HepG2 (cell line): ENCODE measurements around the gene LSM2. TPM values are rescaled to one million over a fixed set of nuclear protein-coding genes. Genes with fewer than 3 reads are reported as not detected.
A peak's percentile ranks its signal among the peaks of the same experiment; 100 is the strongest.

Experiments used
- ATAC-seq: fragments of 200-7000 bp; cut with Tn5 transposase; 3 replicates; pipeline ENCODE4 v1.9.1; 2020; ENCODE audit warnings: mild to moderate bottlenecking, moderate library complexity
- BruUV-seq: library from RNA; stranded (reverse); fragments of 400-500 nt; replicated peaks from 2 replicates; lab custom pipeline; 2021; lab: Mats Ljungman, UMichigan
- CTCF ChIA-PET: fragments of 300-600 bp; formaldehyde crosslinking; extraction: SDS; loops from one replicate; lab custom pipeline; 2021; ENCODE audit warnings: low total read pairs, inconsistent platforms, low intra/inter-chr PET ratio; lab: Yijun Ruan, JAX
- POLR2A ChIA-PET: fragments of 350-600 bp; sonication (Branson Sonifier 250); formaldehyde crosslinking; loops from one replicate; lab custom pipeline; 2020; ENCODE audit warnings: antibody characterized with exemption, inconsistent platforms; lab: Yijun Ruan, JAX
- DNase-seq: peaks from one replicate; pipeline ENCODE4 v3.0.0-alpha.2; 2015; ENCODE audit warnings: low spot score
- FAIRE-seq: peaks from 3 replicates; lab custom pipeline; 2011; peaks lifted over from hg19 to GRCh38; lab: Jason Lieb, UNC
- H2AFZ ChIP-seq: one replicate; pipeline ENCODE4 v1.6.1; 2011; ENCODE audit warnings: low read length, inconsistent platforms
- H3K27ac ChIP-seq: fragments of 300-600 bp; 3 replicates; pipeline ENCODE4 v1.8.0; 2011; ENCODE audit warnings: mixed run types, mild to moderate bottlenecking, mixed read lengths, low read length, inconsistent platforms; ENCODE audit not compliant: insufficient read depth; ENCODE audit errors: extremely low read length
- H3K27me3 ChIP-seq, 2 experiments: fragments of 200-600 bp in 1 of 2; 2 replicates in 1 of 2; 3 replicates in 1 of 2; pipeline versions ENCODE4 v1.6.0 to v1.8.0; 2011; ENCODE audit warnings: low read length in 2 of 2, mild to moderate bottlenecking in 2 of 2, moderate library complexity in 2 of 2, inconsistent platforms in 1 of 2; ENCODE audit not compliant: insufficient read depth in 2 of 2, control insufficient read depth in 1 of 2
- H3K36me3 ChIP-seq, 2 experiments: fragments of 200-600 bp in 1 of 2; replicated peaks in 1 of 2; 2 replicates in 1 of 2; 3 replicates in 1 of 2; pipeline versions ENCODE4 v1.5.1 to v1.8.0; 2011; ENCODE audit warnings: low read length in 2 of 2, inconsistent platforms in 1 of 2; ENCODE audit not compliant: insufficient read depth in 2 of 2, control insufficient read depth in 1 of 2
- H3K4me1 ChIP-seq: 2 replicates; pipeline ENCODE4 v1.5.1; 2012; ENCODE audit warnings: low read length, inconsistent platforms; ENCODE audit not compliant: insufficient read depth
- H3K4me2 ChIP-seq: 2 replicates; pipeline ENCODE4 v1.6.0; 2011; ENCODE audit warnings: low read depth, low read length, inconsistent platforms
- H3K4me3 ChIP-seq, 3 experiments: fragments of 200-600 bp in 1 of 3; sonication (generic), shearing (Covaris generic) in 1 of 3; replicated peaks in 1 of 3; 2 replicates each; pipeline ENCODE4 v1.5.1; 2011 to 2016; ENCODE audit warnings: low read length in 3 of 3, inconsistent platforms in 2 of 3, low read depth in 2 of 3, mild to moderate bottlenecking in 2 of 3, control low read depth in 1 of 3, mixed read lengths in 1 of 3; ENCODE audit not compliant: insufficient read depth in 1 of 3
- H3K79me2 ChIP-seq: one replicate; pipeline ENCODE4 v1.6.1; 2011; ENCODE audit warnings: low read length, inconsistent platforms; ENCODE audit not compliant: insufficient read depth
- H3K9ac ChIP-seq: 2 replicates; pipeline ENCODE4 v1.6.0; 2011; ENCODE audit warnings: mild to moderate bottlenecking, low read depth, low read length, inconsistent platforms; ENCODE audit not compliant: insufficient read depth
- H3K9me3 ChIP-seq: 2 replicates; pipeline ENCODE4 v1.5.1; 2012; ENCODE audit warnings: mild to moderate bottlenecking, low read length
- H4K20me1 ChIP-seq: 2 replicates; pipeline ENCODE4 v1.6.0; 2011; ENCODE audit warnings: inconsistent platforms, mild to moderate bottlenecking, low read length, moderate library complexity; ENCODE audit not compliant: insufficient read depth
- CEBPG ChIP-seq: IDR thresholded peaks from 2 replicates; pipeline ENCODE4 v1.6.1; 2016
- DNMT3B ChIP-seq: conservative IDR thresholded peaks from 2 replicates; pipeline ENCODE4 v1.6.1; 2016; ENCODE audit warnings: missing biosample characterization, control low read depth
- E2F5 ChIP-seq: sonication (generic); formaldehyde crosslinking; conservative IDR thresholded peaks from 2 replicates; pipeline ENCODE4 v1.4.0; 2020; ENCODE audit warnings: missing genetic modification reagents
- ETV6 ChIP-seq: sonication (generic); formaldehyde crosslinking; conservative IDR thresholded peaks from 2 replicates; pipeline ENCODE4 v1.4.0; 2020; ENCODE audit warnings: missing genetic modification reagents
- JUND ChIP-seq: sonication (generic); formaldehyde crosslinking; IDR thresholded peaks from 2 replicates; pipeline ENCODE4 v1.8.0; 2022; ENCODE audit warnings: mild to moderate bottlenecking, missing genetic modification reagents
- KDM1A ChIP-seq: IDR thresholded peaks from 2 replicates; pipeline ENCODE4 v1.6.1; 2016; ENCODE audit warnings: missing compliant biosample characterization
- KDM2A ChIP-seq: sonication (generic); formaldehyde crosslinking; IDR thresholded peaks from 2 replicates; pipeline ENCODE4 v1.4.0; 2020; ENCODE audit warnings: low read depth, missing genetic modification reagents, borderline replicate concordance
- KLF6 ChIP-seq: IDR thresholded peaks from 2 replicates; pipeline ENCODE4 v1.8.0; 2016; ENCODE audit warnings: missing biosample characterization, missing genetic modification reagents
- PHF8 ChIP-seq: sonication (generic); formaldehyde crosslinking; IDR thresholded peaks from 2 replicates; pipeline ENCODE4 v1.5.0; 2020; ENCODE audit warnings: missing genetic modification reagents
- PLSCR1 ChIP-seq: sonication (generic); formaldehyde crosslinking; IDR thresholded peaks from 2 replicates; pipeline ENCODE4 v1.5.0; 2020; ENCODE audit warnings: missing genetic modification reagents, mild to moderate bottlenecking, borderline replicate concordance
- RAD21 ChIP-seq: fragments of 450-650 bp; formaldehyde crosslinking; IDR thresholded peaks from 2 replicates; pipeline ENCODE4 v1.5.0; 2020; ENCODE audit warnings: mild to moderate bottlenecking
- RARA ChIP-seq: IDR thresholded peaks from 2 replicates; pipeline ENCODE4 v1.6.1; 2016; ENCODE audit warnings: missing genetic modification reagents, missing compliant biosample characterization
- SMC3 ChIP-seq: IDR thresholded peaks from 2 replicates; pipeline ENCODE4 v1.6.1; 2011; ENCODE audit warnings: low read length, improper control_type of control experiment
- TBX3 ChIP-seq: fragments of 450-650 bp; IDR thresholded peaks from 2 replicates; pipeline ENCODE4 v1.6.1; 2017; ENCODE audit warnings: antibody characterized with exemption, mild to moderate bottlenecking, inconsistent platforms, borderline replicate concordance
- THAP9 ChIP-seq: sonication (generic); formaldehyde crosslinking; IDR thresholded peaks from 2 replicates; pipeline ENCODE4; 2020; ENCODE audit warnings: missing genetic modification reagents, mild to moderate bottlenecking, borderline replicate concordance
- ZBTB25 ChIP-seq: IDR thresholded peaks from 2 replicates; pipeline ENCODE4 v1.6.1; 2018; ENCODE audit warnings: missing genetic modification reagents
- ZNF101 ChIP-seq: sonication (generic); formaldehyde crosslinking; IDR thresholded peaks from 2 replicates; pipeline ENCODE4 v1.4.0; 2020; ENCODE audit warnings: mild to moderate bottlenecking, low read depth, missing genetic modification reagents, borderline replicate concordance
- WGBS: methylation state at CpG from one replicate; pipeline ENCODE4 v1.1.6; 2017; ENCODE audit warnings: low lambda C conversion rate; 5-methylcytosine and 5-hydroxymethylcytosine counted together
- in situ Hi-C: cut with HindIII; loops from 2 replicates; pipeline ENCODE4 v1.10.0; 2017; ENCODE audit warnings: low pct_unique_long_range_greater_than_20kb; ENCODE audit not compliant: extremely low pct_ligation_motif_present
- intact Hi-C: fragments of 100-400 bp; cut with micrococcal nuclease; formaldehyde crosslinking; loops from one replicate; pipeline ENCODE4 v1.10.0; 2022; ENCODE audit not compliant: unreplicated experiment
- polyA plus RNA-seq, 8 experiments: library from polyadenylated mRNA; depleted of rRNA in 3 of 8; stranded (reverse) in 7 of 8; unstranded in 1 of 8; fragments of >200 nt; fragmentation: Illumina TruSeq in 4 of 8; extraction: Trizol in 4 of 8; gene quantifications; 2 replicates each; pipeline versions ENCODE4 v1.2.1 to v1.2.3, GENCODE V29; 2011 to 2016; ENCODE audit warnings: low read depth in 4 of 8, missing spikeins in 1 of 8, mixed read lengths in 1 of 8; ENCODE audit not compliant: insufficient read depth in 1 of 8
- total RNA-seq, 5 experiments: library from RNA; depleted of rRNA; stranded (reverse); fragments of >200 nt; fragmentation: Illumina TruSeq; extraction: Trizol; gene quantifications; 2 replicates each; pipeline ENCODE4 v1.2.3, GENCODE V29; 2016; ENCODE audit warnings: low read depth in 1 of 5

LSM2 gene
- total and polyA plus RNA-seq, 2 of the 13 experiments (the other 11 are each of a cell fraction or from before 2014, with no cell fraction given) = 69.4 to 90.5 TPM

GRCh38 chr6:31770860-31771259 lies 35.9 kb downstream of the LSM2 start (continued):
- TF ChIP-seq PLSCR1 (no peak), RAD21 (CRISPR knock-in tag) (no peak), SMC3 (no peak)

- H3K79me2 ChIP-seq = no peaks in the 10 kb centered on the region
- H3K36me3 ChIP-seq = no peaks in the 10 kb centered on the region
- H3K4me1 ChIP-seq = peaks cover 44% of the 10 kb centered on the region
- no TSS peak for BruUV-seq
- intact Hi-C loops (loop anchor here (1.0 to 10.0 kb wide), 3 partner anchors 41 to 155 kb away; partner anchors contain the start of genes C2 and DDAH2), in situ Hi-C loops (loop anchor here (5.0 kb wide), 3 partner anchors 38 to 88 kb away; partner anchors contain the start of gene LY6G5C)
- POLR2A ChIA-PET = interaction anchor here (0.6 to 9.0 kb wide), 21 partner anchors 9 to 115 kb away, joined by 3 to 279 read pairs (median 5); partner anchors contain the start of genes ABHD16A, APOM, CLIC1 and CSNK2B
- H3K9me3 ChIP-seq = no peaks in the 10 kb centered on the region
- H2AFZ ChIP-seq = no peak overlapping the region
- ATAC-seq = peak; percentile 61
- 33% methylated on average over 12 of the region's 12 CpGs for WGBS
- no peak overlapping the region for H3K4me3 ChIP-seq
- DNase-seq = peak; percentile 71
- H3K27me3 ChIP-seq = no peaks in the 10 kb centered on the region
- FAIRE-seq = peak; percentile 82
- 0 out of 2 replicates have a peak overlapping the region, but pooled peaks have one; percentile 22 for H3K4me2 ChIP-seq
- CTCF ChIA-PET = interaction anchor here (0.7 to 3.8 kb wide), 6 partner anchors 21 to 88 kb away, joined by 3 to 74 read pairs (median 4); partner anchors contain the start of genes DDAH2 and LY6G5C
- no peaks in the 10 kb centered on the region for H4K20me1 ChIP-seq
- H3K9ac ChIP-seq = no peak overlapping the region
- H3K27ac ChIP-seq = no peak overlapping the region
- TF ChIP-seq ZNF101 (CRISPR knock-in tag) (no peak), E2F5 (CRISPR knock-in tag) (0 out of 2 replicates have a peak, but pooled peaks have one; percentile 6), TBX3 (no peak), CEBPG (CRISPR knock-in tag) (0 out of 2 replicates have a peak, but pooled peaks have one; percentile 19), KDM1A (peak; percentile 53; the same call in 1 of the 2 replicates), KDM2A (CRISPR knock-in tag) (peak; percentile 80), THAP9 (CRISPR knock-in tag) (peak; percentile 39; the same call in 1 of the 2 replicates), ZBTB25 (CRISPR knock-in tag) (peak; percentile 61; the same call in 1 of the 2 replicates), ETV6 (CRISPR knock-in tag) (no peak; the same call in 1 of the 2 replicates), RARA (CRISPR knock-in tag) (0 out of 2 replicates have a peak, but pooled peaks have one; percentile 21), PHF8 (CRISPR knock-in tag) (no peak), KLF6 (CRISPR knock-in tag) (no peak), DNMT3B (CRISPR knock-in tag) (no peak), JUND (CRISPR knock-in tag) (no peak)
Measured at GRCh38 chr6:31769684-31770371, 36.9 kb downstream of the LSM2 start.
